K562 (cell line): ENCODE results near the gene LAMA3. TPM values are rescaled to one million over a fixed set of nuclear protein-coding genes. Genes with fewer than 3 reads are reported as not detected.

Experiments
- PTTG1 ChIP-seq: fragments of 450-650 bp; IDR thresholded peaks from 2 replicates; pipeline ENCODE4 v1.6.1; 2016; ENCODE audit warnings: low read depth, mild to moderate bottlenecking, missing genetic modification characterization, missing compliant biosample characterization
- ZNF239 ChIP-seq: fragments of 250-450 bp; sonication (Bioruptor Pico); IDR thresholded peaks from 2 replicates; pipeline ENCODE4 v1.4.0; 2020; ENCODE audit warnings: mild to moderate bottlenecking
- polyA plus RNA-seq, 8 experiments: library from polyadenylated mRNA; depleted of rRNA in 4 of 8; stranded (reverse) in 5 of 8; unstranded in 3 of 8; fragments of >200 nt; fragmentation: Nextera tagmentation in 2 of 8; fragmentation: Illumina TruSeq in 1 of 8; extraction: Ambion mirVana in 2 of 8; extraction: Trizol in 1 of 8; gene quantifications; 2 replicates each; pipeline versions ENCODE4 v1.2.1 to v1.2.3, GENCODE V29; 2011 to 2014; ENCODE audit warnings: inconsistent platforms in 1 of 8, missing spikeins in 1 of 8
- total RNA-seq, 7 experiments: library from RNA; depleted of rRNA in 6 of 7; stranded (reverse); fragments of >200 nt in 6 of 7; fragmentation: Illumina TruSeq in 2 of 7; extraction: Trizol in 2 of 7; gene quantifications; 2 replicates each; pipeline versions ENCODE4 v1.2.1 to v1.2.3, GENCODE V29; 2011 to 2021; ENCODE audit warnings: low replicate concordance in 1 of 7
- TF ChIP-seq, protein P1 (sequence below): fragments of 450-650 bp; IDR thresholded peaks from 2 replicates; pipeline ENCODE4 v1.6.1; 2016; ENCODE audit warnings: low read depth
- TF ChIP-seq, protein P2 (sequence below): conservative IDR thresholded peaks from 2 replicates; pipeline ENCODE4 v1.6.1; 2011; ENCODE audit warnings: low read depth, mild to moderate bottlenecking, low read length; ENCODE audit not compliant: control insufficient read depth
- TF ChIP-seq, protein P3 (sequence below), 2 experiments: fragments of 450-650 bp; IDR thresholded peaks; 2 replicates each; pipeline ENCODE4 v1.6.1; 2016
- TF ChIP-seq, protein P4 (sequence below): sonication (generic); formaldehyde crosslinking; IDR thresholded peaks from 2 replicates; pipeline ENCODE4 v1.8.0; 2022; ENCODE audit warnings: mild to moderate bottlenecking, low read depth, missing genetic modification reagents
- TF ChIP-seq, protein P5 (sequence below): fragments of 250-450 bp; sonication (Bioruptor Pico); IDR thresholded peaks from 2 replicates; pipeline ENCODE4 v1.5.0; 2021
- TF ChIP-seq, protein P6 (sequence below): fragments of 250-450 bp; sonication (Bioruptor Pico); IDR thresholded peaks from 2 replicates; pipeline ENCODE4 v1.5.0; 2020; ENCODE audit warnings: mild to moderate bottlenecking, borderline replicate concordance
- TF ChIP-seq, protein P7 (sequence below): fragments of 450-650 bp; conservative IDR thresholded peaks from 2 replicates; pipeline ENCODE4 v1.6.1; 2016; ENCODE audit warnings: missing genetic modification characterization, low read depth, mild to moderate bottlenecking, missing compliant biosample characterization, moderate library complexity

Gene LAMA3
- total and polyA plus RNA-seq, 9 of the 15 experiments (the other 6 are each of a cell fraction or from before 2014, with no cell fraction given), result 0.07 TPM; not detected in 8

DNA sequence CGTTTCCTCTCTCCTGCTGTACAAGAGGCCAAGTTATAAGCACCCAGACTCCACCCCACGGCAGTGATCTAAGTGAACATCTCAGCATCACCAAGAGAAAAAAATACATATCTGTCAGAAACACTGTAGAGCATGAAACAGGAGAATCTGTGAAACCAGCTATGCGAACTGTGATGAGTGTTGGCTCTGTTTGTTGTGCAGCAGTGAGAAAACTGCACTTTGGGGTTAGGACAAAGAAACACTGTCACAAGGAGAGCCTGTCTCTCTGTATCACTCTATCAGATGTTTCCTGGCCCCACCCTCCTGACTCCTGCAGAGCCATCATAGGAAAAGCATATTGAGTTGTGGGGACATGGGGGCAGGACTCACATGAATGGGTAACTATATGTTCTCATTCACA, 87.1 kb downstream of the LAMA3 start (continued):
- TF ChIP-seq, protein P1, sequence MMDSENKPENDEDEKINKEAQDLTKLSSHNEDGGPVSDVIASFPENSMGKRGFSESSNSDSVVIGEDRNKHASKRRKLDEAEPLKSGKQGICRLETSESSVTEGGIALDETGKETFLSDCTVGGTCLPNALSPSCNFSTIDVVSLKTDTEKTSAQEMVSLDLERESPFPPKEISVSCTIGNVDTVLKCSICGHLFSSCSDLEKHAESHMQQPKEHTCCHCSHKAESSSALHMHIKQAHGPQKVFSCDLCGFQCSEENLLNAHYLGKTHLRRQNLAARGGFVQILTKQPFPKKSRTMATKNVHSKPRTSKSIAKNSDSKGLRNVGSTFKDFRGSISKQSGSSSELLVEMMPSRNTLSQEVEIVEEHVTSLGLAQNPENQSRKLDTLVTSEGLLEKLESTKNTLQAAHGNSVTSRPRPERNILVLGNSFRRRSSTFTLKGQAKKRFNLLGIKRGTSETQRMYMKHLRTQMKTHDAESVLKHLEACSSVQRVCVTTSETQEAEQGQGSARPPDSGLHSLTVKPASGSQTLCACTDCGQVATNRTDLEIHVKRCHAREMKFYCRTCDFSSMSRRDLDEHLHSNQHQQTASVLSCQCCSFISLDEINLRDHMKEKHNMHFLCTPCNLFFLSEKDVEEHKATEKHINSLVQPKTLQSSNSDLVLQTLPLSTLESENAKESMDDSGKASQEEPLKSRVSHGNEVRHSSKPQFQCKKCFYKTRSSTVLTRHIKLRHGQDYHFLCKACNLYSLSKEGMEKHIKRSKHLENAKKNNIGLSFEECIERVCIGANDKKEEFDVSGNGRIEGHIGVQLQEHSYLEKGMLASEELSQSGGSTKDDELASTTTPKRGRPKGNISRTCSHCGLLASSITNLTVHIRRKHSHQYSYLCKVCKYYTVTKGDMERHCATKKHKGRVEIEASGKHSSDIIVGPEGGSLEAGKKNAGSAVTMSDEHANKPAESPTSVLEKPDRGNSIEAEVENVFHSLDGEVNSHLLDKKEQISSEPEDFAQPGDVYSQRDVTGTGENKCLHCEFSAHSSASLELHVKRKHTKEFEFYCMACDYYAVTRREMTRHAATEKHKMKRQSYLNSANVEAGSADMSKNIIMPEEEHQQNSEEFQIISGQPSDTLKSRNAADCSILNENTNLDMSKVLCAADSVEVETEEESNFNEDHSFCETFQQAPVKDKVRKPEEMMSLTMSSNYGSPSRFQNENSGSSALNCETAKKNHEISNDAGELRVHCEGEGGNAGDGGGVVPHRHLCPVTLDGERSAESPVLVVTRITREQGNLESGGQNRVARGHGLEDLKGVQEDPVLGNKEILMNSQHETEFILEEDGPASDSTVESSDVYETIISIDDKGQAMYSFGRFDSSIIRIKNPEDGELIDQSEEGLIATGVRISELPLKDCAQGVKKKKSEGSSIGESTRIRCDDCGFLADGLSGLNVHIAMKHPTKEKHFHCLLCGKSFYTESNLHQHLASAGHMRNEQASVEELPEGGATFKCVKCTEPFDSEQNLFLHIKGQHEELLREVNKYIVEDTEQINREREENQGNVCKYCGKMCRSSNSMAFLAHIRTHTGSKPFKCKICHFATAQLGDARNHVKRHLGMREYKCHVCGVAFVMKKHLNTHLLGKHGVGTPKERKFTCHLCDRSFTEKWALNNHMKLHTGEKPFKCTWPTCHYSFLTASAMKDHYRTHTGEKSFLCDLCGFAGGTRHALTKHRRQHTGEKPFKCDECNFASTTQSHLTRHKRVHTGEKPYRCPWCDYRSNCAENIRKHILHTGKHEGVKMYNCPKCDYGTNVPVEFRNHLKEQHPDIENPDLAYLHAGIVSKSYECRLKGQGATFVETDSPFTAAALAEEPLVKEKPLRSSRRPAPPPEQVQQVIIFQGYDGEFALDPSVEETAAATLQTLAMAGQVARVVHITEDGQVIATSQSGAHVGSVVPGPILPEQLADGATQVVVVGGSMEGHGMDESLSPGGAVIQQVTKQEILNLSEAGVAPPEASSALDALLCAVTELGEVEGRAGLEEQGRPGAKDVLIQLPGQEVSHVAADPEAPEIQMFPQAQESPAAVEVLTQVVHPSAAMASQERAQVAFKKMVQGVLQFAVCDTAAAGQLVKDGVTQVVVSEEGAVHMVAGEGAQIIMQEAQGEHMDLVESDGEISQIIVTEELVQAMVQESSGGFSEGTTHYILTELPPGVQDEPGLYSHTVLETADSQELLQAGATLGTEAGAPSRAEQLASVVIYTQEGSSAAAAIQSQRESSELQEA, result no peak
- no peak for TF ChIP-seq ZNF239 (CRISPR knock-in tag)
- TF ChIP-seq, protein P2, sequence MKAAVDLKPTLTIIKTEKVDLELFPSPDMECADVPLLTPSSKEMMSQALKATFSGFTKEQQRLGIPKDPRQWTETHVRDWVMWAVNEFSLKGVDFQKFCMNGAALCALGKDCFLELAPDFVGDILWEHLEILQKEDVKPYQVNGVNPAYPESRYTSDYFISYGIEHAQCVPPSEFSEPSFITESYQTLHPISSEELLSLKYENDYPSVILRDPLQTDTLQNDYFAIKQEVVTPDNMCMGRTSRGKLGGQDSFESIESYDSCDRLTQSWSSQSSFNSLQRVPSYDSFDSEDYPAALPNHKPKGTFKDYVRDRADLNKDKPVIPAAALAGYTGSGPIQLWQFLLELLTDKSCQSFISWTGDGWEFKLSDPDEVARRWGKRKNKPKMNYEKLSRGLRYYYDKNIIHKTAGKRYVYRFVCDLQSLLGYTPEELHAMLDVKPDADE, result no peak
- TF ChIP-seq, protein P3, sequence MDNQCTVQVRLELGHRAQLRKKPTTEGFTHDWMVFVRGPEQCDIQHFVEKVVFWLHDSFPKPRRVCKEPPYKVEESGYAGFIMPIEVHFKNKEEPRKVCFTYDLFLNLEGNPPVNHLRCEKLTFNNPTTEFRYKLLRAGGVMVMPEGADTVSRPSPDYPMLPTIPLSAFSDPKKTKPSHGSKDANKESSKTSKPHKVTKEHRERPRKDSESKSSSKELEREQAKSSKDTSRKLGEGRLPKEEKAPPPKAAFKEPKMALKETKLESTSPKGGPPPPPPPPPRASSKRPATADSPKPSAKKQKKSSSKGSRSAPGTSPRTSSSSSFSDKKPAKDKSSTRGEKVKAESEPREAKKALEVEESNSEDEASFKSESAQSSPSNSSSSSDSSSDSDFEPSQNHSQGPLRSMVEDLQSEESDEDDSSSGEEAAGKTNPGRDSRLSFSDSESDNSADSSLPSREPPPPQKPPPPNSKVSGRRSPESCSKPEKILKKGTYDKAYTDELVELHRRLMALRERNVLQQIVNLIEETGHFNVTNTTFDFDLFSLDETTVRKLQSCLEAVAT (IDR thresholded peaks at IDR 0.05), result no peak
- no peak for TF ChIP-seq PTTG1 (tag)
- TF ChIP-seq, protein P4, sequence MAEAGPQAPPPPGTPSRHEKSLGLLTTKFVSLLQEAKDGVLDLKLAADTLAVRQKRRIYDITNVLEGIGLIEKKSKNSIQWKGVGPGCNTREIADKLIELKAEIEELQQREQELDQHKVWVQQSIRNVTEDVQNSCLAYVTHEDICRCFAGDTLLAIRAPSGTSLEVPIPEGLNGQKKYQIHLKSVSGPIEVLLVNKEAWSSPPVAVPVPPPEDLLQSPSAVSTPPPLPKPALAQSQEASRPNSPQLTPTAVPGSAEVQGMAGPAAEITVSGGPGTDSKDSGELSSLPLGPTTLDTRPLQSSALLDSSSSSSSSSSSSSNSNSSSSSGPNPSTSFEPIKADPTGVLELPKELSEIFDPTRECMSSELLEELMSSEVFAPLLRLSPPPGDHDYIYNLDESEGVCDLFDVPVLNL, result no peak
- TF ChIP-seq, protein P5, sequence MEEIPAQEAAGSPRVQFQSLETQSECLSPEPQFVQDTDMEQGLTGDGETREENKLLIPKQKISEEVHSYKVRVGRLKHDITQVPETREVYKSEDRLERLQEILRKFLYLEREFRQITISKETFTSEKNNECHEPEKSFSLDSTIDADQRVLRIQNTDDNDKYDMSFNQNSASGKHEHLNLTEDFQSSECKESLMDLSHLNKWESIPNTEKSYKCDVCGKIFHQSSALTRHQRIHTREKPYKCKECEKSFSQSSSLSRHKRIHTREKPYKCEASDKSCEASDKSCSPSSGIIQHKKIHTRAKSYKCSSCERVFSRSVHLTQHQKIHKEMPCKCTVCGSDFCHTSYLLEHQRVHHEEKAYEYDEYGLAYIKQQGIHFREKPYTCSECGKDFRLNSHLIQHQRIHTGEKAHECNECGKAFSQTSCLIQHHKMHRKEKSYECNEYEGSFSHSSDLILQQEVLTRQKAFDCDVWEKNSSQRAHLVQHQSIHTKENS, result no peak
- TF ChIP-seq, protein P6, sequence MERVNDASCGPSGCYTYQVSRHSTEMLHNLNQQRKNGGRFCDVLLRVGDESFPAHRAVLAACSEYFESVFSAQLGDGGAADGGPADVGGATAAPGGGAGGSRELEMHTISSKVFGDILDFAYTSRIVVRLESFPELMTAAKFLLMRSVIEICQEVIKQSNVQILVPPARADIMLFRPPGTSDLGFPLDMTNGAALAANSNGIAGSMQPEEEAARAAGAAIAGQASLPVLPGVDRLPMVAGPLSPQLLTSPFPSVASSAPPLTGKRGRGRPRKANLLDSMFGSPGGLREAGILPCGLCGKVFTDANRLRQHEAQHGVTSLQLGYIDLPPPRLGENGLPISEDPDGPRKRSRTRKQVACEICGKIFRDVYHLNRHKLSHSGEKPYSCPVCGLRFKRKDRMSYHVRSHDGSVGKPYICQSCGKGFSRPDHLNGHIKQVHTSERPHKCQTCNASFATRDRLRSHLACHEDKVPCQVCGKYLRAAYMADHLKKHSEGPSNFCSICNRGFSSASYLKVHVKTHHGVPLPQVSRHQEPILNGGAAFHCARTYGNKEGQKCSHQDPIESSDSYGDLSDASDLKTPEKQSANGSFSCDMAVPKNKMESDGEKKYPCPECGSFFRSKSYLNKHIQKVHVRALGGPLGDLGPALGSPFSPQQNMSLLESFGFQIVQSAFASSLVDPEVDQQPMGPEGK (CRISPR knock-in tag), result no peak
- TF ChIP-seq, protein P7, sequence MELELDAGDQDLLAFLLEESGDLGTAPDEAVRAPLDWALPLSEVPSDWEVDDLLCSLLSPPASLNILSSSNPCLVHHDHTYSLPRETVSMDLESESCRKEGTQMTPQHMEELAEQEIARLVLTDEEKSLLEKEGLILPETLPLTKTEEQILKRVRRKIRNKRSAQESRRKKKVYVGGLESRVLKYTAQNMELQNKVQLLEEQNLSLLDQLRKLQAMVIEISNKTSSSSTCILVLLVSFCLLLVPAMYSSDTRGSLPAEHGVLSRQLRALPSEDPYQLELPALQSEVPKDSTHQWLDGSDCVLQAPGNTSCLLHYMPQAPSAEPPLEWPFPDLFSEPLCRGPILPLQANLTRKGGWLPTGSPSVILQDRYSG (tag), result no peak
